ENCODE measurements around the gene B2M. TPM values are rescaled to one million over a fixed set of nuclear protein-coding genes. Genes with fewer than 3 reads are reported as not detected.
"Not testable (repeated sequence)": the region's sequence is repeated elsewhere in the genome, so short reads cannot be mapped to it uniquely, and the experiment has no call there.

B2M gene
- total and polyA plus RNA-seq, 2 experiments from 2014 or later, result 167 to 180 TPM

GRCh38 chr15:44682809-44683682, 28.3 kb upstream of the B2M start:
- peak overlapping the region; percentile 94 for H2AFZ ChIP-seq
- H3K4me3 Mint-ChIP-seq, result 0 out of 3 replicates have a peak overlapping the region, but pooled peaks have one; percentile 18
- not testable (repeated sequence) for H3K27ac Mint-ChIP-seq

GRCh38 chr15:44689318-44689717, 22.0 kb upstream of the B2M start:
- peaks cover 23% of the 10 kb centered on the region for H3K9me3 Mint-ChIP-seq
- H3K9me2 ChIP-seq (ENCODE audit: insufficient read depth); H3K79me2 ChIP-seq (replicated peaks; ENCODE audit: insufficient read depth); H3F3A ChIP-seq (replicated peaks; ENCODE audit: low read depth); H3K36me3 ChIP-seq (ENCODE audit: insufficient read depth); H3K4me3 Mint-ChIP-seq; DNase-seq (ENCODE audit: low spot score); H3K4me1 Mint-ChIP-seq; H2AFZ ChIP-seq; H3K27ac Mint-ChIP-seq; H4K20me1 ChIP-seq (replicated peaks; ENCODE audit: insufficient read depth); H3K36me3 Mint-ChIP-seq (ENCODE audit: low read depth); H3K4me1 ChIP-seq (ENCODE audit: insufficient read depth); H3K4me2 ChIP-seq; H3K27ac ChIP-seq (ENCODE audit: low read depth); H3K27me3 Mint-ChIP-seq (ENCODE audit: insufficient read depth, low read depth, poor library complexity); H3K27me3 ChIP-seq (ENCODE audit: insufficient read depth); H3K4me3 ChIP-seq; ATAC-seq: not testable (repeated sequence)

More at GRCh38 chr15:44682809-44683682, 28.3 kb upstream of the B2M start:
- Mint-ChIP-seq H3K9me3 (peaks cover 17% of the 10 kb centered on the region), H3K4me1 (peaks cover 25% of the 10 kb centered on the region)
- H3K27me3 Mint-ChIP-seq (ENCODE audit: insufficient read depth, low read depth, poor library complexity); H3K27me3 ChIP-seq (ENCODE audit: insufficient read depth); H4K20me1 ChIP-seq (replicated peaks; ENCODE audit: insufficient read depth); H3K79me2 ChIP-seq (replicated peaks; ENCODE audit: insufficient read depth); H3K36me3 ChIP-seq (ENCODE audit: insufficient read depth); H3K9me2 ChIP-seq (ENCODE audit: insufficient read depth); H3K36me3 Mint-ChIP-seq (ENCODE audit: low read depth); H3F3A ChIP-seq (replicated peaks; ENCODE audit: low read depth): not testable (repeated sequence)
- Histone ChIP-seq H3K4me3 (peak overlapping the region; percentile 48), H3K27ac (ENCODE audit: low read depth) (peak overlapping the region; percentile 74; the same call in 1 of the 2 replicates), H3K4me1 (ENCODE audit: insufficient read depth) (peaks cover 16% of the 10 kb centered on the region), H3K4me2 (peak overlapping the region; percentile 77)
- TF ChIP-seq ZNF331 (CRISPR knock-in tag; IDR thresholded peaks at IDR 0.05; ENCODE audit: low read depth), result peak; percentile 33; the same call in 1 of the 2 replicates
- DNase-seq (ENCODE audit: low spot score) (peak; percentile 86), ATAC-seq (peak; percentile 52)

DNA sequence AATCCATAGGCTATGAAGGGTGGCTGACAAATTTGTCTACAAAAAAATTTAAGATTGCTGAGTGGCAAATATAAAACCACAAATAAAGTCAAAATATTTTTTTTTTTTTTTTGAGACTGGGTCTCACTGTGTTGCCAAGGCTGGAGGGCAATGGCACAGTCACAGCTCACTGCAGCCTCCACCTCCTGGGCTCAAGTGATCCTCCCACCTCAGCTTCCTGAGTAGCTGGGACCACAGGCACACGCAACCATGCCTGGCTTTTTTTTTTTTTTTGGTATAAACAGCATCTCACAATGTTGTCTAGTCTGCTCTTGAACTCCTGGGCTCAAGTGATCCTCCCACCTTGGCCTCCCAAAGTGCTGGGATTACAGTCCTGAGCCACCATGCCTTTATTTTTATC, 21.1 kb upstream of the B2M start:
- H3K4me2 ChIP-seq; H3K4me3 Mint-ChIP-seq; H3K79me2 ChIP-seq (replicated peaks; ENCODE audit: insufficient read depth); H3K27me3 ChIP-seq (ENCODE audit: insufficient read depth); H3F3A ChIP-seq (replicated peaks; ENCODE audit: low read depth); H2AFZ ChIP-seq; H3K36me3 Mint-ChIP-seq (ENCODE audit: low read depth); H3K4me1 ChIP-seq (ENCODE audit: insufficient read depth); H3K4me3 ChIP-seq; DNase-seq (ENCODE audit: low spot score); H3K27ac Mint-ChIP-seq; H3K36me3 ChIP-seq (ENCODE audit: insufficient read depth); H3K4me1 Mint-ChIP-seq; ATAC-seq; H4K20me1 ChIP-seq (replicated peaks; ENCODE audit: insufficient read depth); H3K27me3 Mint-ChIP-seq (ENCODE audit: insufficient read depth, low read depth, poor library complexity); H3K27ac ChIP-seq (ENCODE audit: low read depth); H3K9me2 ChIP-seq (ENCODE audit: insufficient read depth): not testable (repeated sequence)
- H3K9me3 Mint-ChIP-seq, result peaks cover 17% of the 10 kb centered on the region; the same call in 2 of the 3 replicates

DNA sequence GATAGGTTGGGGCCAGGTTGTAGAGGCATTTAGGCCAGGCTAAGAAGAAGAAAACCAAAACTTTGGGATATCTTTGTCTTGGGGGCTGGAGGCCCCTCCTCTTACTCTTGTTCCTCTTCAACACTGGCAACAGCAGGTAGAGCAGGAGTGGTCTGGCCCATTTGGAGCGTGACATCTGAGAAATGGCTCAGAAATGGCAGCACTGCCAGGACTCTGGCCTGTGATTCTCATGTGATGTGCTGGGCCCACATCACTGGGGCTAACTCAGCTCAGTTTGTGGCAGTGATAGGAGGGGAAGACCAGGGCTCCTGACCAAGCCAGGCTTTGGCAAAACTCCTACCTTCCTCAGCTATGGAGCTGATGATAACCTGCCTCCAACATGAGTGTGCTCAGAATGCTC, 18.7 kb upstream of the B2M start:
- ATAC-seq, result no peak
- TF ChIP-seq NANOG (IDR thresholded peaks at IDR 0.05; ENCODE audit: borderline replicate concordance) (no peak), ZNF462 (CRISPR knock-in tag; IDR thresholded peaks at IDR 0.05) (no peak), CREB1 (CRISPR knock-in tag; IDR thresholded peaks at IDR 0.05; ENCODE audit: low read depth) (no peak)

More for the DNA sequence above, 18.7 kb upstream of the B2M start:
- Histone ChIP-seq H3K27me3 (ENCODE audit: insufficient read depth) (no peaks in the 10 kb centered on the region), H3K36me3 (ENCODE audit: insufficient read depth) (no peaks in the 10 kb centered on the region), H3K4me1 (ENCODE audit: insufficient read depth) (no peaks in the 10 kb centered on the region), H2AFZ (peak overlapping the region; percentile 69; the same call in 1 of the 2 replicates), H3K4me2 (no peak overlapping the region), H4K20me1 (replicated peaks; ENCODE audit: insufficient read depth) (no peaks in the 10 kb centered on the region), H3K79me2 (replicated peaks; ENCODE audit: insufficient read depth) (no peaks in the 10 kb centered on the region), H3K4me3 (no peak overlapping the region), H3K27ac (ENCODE audit: low read depth) (no peak overlapping the region), H3K9me2 (ENCODE audit: insufficient read depth) (0 out of 2 replicates have a peak, but pooled peaks cover 8% of the 10 kb centered on the region), H3F3A (replicated peaks; ENCODE audit: low read depth) (no peaks in the 10 kb centered on the region)
- no peak overlapping the region for H3K4me3 Mint-ChIP-seq
- no peaks in the 10 kb centered on the region for H3K4me1 Mint-ChIP-seq
- peaks cover 2% of the 10 kb centered on the region; the same call in 1 of the 3 replicates for H3K36me3 Mint-ChIP-seq (ENCODE audit: low read depth)
- H3K9me3 Mint-ChIP-seq, result peaks cover 12% of the 10 kb centered on the region; the same call in 2 of the 3 replicates
- H3K27me3 Mint-ChIP-seq (ENCODE audit: insufficient read depth, low read depth, poor library complexity), result peaks cover 6% of the 10 kb centered on the region
- DNase-seq (ENCODE audit: low spot score), result no peak
- no peak overlapping the region for H3K27ac Mint-ChIP-seq
